Endothelial cell (in vitro differentiated cells): Measurements from ENCODE around the gene TMEM35B. TPM values are rescaled to one million over a fixed set of nuclear protein-coding genes. Genes with fewer than 3 reads are reported as not detected.

Experiments used
- DNase-seq: peaks from one replicate; pipeline ENCODE4 v3.0.0; 2021; ENCODE audit warnings: low spot score
- H3K27ac Mint-ChIP-seq: one replicate; pipeline ENCODE4 v1.8.0; 2021; ENCODE audit warnings: mixed read lengths, inconsistent platforms; ENCODE audit not compliant: unreplicated experiment
- H3K27me3 Mint-ChIP-seq: one replicate; pipeline ENCODE4 v1.8.0; 2021; ENCODE audit warnings: mild to moderate bottlenecking, moderate library complexity, mixed read lengths, inconsistent platforms; ENCODE audit not compliant: unreplicated experiment
- H3K36me3 Mint-ChIP-seq: one replicate; pipeline ENCODE4 v1.8.0; 2021; ENCODE audit warnings: mild to moderate bottlenecking, low read depth, mixed read lengths, inconsistent platforms; ENCODE audit not compliant: unreplicated experiment
- H3K4me1 Mint-ChIP-seq: one replicate; pipeline ENCODE4 v1.8.0; 2021; ENCODE audit warnings: mild to moderate bottlenecking, mixed read lengths, inconsistent platforms; ENCODE audit not compliant: unreplicated experiment
- H3K4me3 Mint-ChIP-seq: one replicate; pipeline ENCODE4 v1.8.0; 2021; ENCODE audit warnings: mild to moderate bottlenecking, mixed read lengths, inconsistent platforms; ENCODE audit not compliant: unreplicated experiment
- H3K9me3 Mint-ChIP-seq: one replicate; pipeline ENCODE4 v1.8.0; 2021; ENCODE audit warnings: mixed read lengths, inconsistent platforms; ENCODE audit not compliant: unreplicated experiment
- CTCF ChIP-seq: fragments of 200-600 bp; sonication (generic); IDR thresholded peaks from one replicate; pipeline ENCODE4 v1.5.0; 2021; ENCODE audit warnings: antibody characterized with exemption; ENCODE audit not compliant: unreplicated experiment
- total RNA-seq: library from RNA; stranded (reverse); fragmentation: NEBNext Ultra II Directional; extraction: Animal tissue kit (Norgen Biotek cat#: 25700); gene quantifications from one replicate; pipeline ENCODE4 v1.2.1, GENCODE V29; 2021; ENCODE audit not compliant: unreplicated experiment

Gene TMEM35B
- total RNA-seq, 1 donor from 2014 or later, result 18.9 TPM

GRCh38 chr1:34977858-34978257 is 7.3 kb downstream of the TMEM35B start:
- H3K27ac Mint-ChIP-seq, result no peak overlapping the region
- no peaks in the 10 kb centered on the region for H3K27me3 Mint-ChIP-seq
- peaks cover 6% of the 10 kb centered on the region for H3K4me1 Mint-ChIP-seq
- no peak overlapping the region for H3K4me3 Mint-ChIP-seq
- no peak for DNase-seq
- no peak for TF ChIP-seq CTCF
- H3K9me3 Mint-ChIP-seq, result no peaks in the 10 kb centered on the region
- peaks cover 6% of the 10 kb centered on the region for H3K36me3 Mint-ChIP-seq

GRCh38 chr1:34977210-34977471 is 8.0 kb downstream of the TMEM35B start:
- Mint-ChIP-seq H3K27ac (no peak overlapping the region), H3K9me3 (no peaks in the 10 kb centered on the region), H3K27me3 (no peaks in the 10 kb centered on the region), H3K4me1 (no peaks in the 10 kb centered on the region), H3K36me3 (peaks cover 6% of the 10 kb centered on the region), H3K4me3 (no peak overlapping the region)
- no peak for DNase-seq
- no peak for TF ChIP-seq CTCF

DNA sequence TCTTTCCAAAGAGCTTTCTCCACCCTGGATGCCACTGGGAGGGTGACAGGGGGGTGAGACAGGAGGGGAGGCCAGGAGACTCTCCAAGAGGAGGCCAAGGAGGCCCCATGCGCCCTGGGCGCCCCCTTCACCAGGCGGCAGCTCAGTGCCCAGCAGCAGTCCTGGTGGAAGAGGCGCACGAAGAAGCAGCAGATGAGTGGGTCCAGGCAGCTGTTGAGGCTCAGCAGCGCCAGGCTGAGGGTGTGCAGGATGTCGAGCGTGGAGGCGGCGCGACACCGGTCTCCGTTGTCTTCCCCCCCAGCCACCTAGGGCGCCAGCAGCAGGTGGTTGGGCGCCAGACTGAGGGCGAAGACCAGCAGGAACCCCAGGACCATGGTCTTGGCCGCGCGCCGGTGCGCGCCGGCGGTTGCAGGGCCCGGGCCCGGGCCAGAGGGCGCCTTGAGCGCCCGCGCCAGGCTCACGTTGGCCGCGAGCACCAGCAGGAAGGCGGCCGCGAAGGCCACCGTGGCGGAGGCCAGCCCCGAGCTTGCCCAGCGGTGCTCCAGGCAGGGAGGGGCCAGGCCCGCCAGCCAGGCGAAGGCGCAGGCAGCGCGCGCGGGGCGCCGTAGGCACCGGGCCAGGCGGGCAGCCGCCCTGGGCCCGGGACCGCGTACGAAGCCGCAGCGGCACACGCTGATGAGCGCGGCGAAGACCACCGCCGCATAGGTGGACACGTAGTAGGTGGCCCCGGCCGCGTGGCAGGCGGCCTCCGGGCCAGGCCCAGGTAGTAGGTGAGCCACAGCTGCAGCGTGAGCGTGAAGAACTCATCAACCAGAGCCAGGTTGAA is 8.6 kb downstream of the TMEM35B start:
- H3K4me3 Mint-ChIP-seq, result no peak overlapping the region
- DNase-seq, result no peak
- H3K27me3 Mint-ChIP-seq, result no peaks in the 10 kb centered on the region
- no peak overlapping the region for H3K27ac Mint-ChIP-seq
- peaks cover 6% of the 10 kb centered on the region for H3K36me3 Mint-ChIP-seq
- H3K4me1 Mint-ChIP-seq, result no peaks in the 10 kb centered on the region
- H3K9me3 Mint-ChIP-seq, result no peaks in the 10 kb centered on the region
- TF ChIP-seq CTCF, result no peak

DNA sequence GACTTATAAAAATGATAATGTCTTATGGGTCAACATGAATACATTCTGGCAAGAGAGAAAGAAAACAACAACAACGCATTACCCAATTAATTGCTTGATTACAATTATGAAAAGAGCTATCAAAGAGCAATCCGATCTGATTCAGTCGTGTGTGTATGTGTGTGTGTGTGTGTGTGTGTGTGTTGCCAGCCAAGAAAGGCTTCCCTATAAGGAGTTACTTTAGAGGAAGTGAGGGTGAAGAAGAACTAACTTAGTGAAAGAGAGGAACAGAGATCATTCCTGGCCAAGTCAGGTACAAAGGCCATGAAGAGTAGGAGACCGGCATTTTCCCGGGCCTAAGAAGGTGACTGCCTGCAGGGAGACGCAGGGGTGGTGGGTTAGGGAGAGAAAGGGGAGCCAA is 9.4 kb downstream of the TMEM35B start:
- no peak for DNase-seq
- H3K4me1 Mint-ChIP-seq, result no peaks in the 10 kb centered on the region
- H3K27ac Mint-ChIP-seq, result no peak overlapping the region
- TF ChIP-seq CTCF, result no peak
- no peaks in the 10 kb centered on the region for H3K27me3 Mint-ChIP-seq
- H3K4me3 Mint-ChIP-seq, result no peak overlapping the region
- H3K36me3 Mint-ChIP-seq, result peaks cover 6% of the 10 kb centered on the region
- no peaks in the 10 kb centered on the region for H3K9me3 Mint-ChIP-seq

DNA sequence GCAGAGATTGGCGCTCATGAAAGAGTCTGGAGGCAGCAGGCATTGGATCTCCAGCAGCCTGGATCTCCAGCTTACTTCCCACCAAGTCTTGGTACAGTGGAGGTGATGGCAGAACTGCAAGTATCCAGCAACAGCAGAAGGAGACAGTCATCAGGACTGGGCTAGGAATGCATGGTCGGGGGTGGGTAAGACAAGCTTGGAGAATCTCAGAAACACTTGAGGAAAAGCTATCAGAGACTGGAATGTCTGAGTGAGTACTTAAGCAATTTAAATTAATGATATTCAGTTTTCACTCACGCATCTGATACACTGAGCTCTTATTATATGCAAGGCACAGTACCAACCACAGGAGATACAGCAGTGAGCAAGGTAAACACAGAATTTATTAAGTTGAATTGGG is 9.8 kb downstream of the TMEM35B start:
- Mint-ChIP-seq H3K36me3 (peaks cover 6% of the 10 kb centered on the region), H3K4me3 (no peak overlapping the region), H3K4me1 (no peaks in the 10 kb centered on the region), H3K27ac (no peak overlapping the region), H3K9me3 (no peaks in the 10 kb centered on the region), H3K27me3 (no peaks in the 10 kb centered on the region)
- no peak for DNase-seq
- TF ChIP-seq CTCF, result no peak
